Stimulated activated CD4-positive, alpha-beta T cell treated with anti-CD3 and anti-CD28 coated beads, TNF-alpha, amount 100 ng/mL, for 48 hours (primary cell): ENCODE results near the gene ARHGAP33.
A peak's percentile ranks its signal among the peaks of the same experiment; 100 is the strongest.

Experiments used
- DNase-seq, 3 donors: peaks; one replicate each; pipeline ENCODE4 v3.0.0-alpha.2; 2020; ENCODE audit warnings: low read depth in 3 of 3

The ARHGAP33 gene

GRCh38 chr19:35775298-35776101, at the start of gene ARHGAP33:
Gene ARHGAP33 (plus strand): TSS chr19:35775564. CDS start chr19:35775659, 95 bp downstream.
- peak; percentile 98 to 100 (median 99) for DNase-seq

- no peak for DNase-seq
These were observed 48.1 kb upstream of the ARHGAP33 start for GRCh38 chr19:35727053-35727955.

- no peak for DNase-seq
These were observed 47.2 kb upstream of the ARHGAP33 start for GRCh38 chr19:35727956-35728706.

- DNase-seq = no peak
These were observed 46.3 kb upstream of the ARHGAP33 start for GRCh38 chr19:35729021-35729420.

GRCh38 chr19:35729763-35730162, 45.6 kb upstream of the ARHGAP33 start:
- no peak for DNase-seq

GRCh38 chr19:35730326-35730725, 45.0 kb upstream of the ARHGAP33 start:
- DNase-seq = no peak

- no peak for DNase-seq
These were observed 44.0 kb upstream of the ARHGAP33 start for GRCh38 chr19:35731353-35731752.

GRCh38 chr19:35731779-35732405, 43.5 kb upstream of the ARHGAP33 start:
- DNase-seq = no peak

GRCh38 chr19:35732540-35733179, 42.7 kb upstream of the ARHGAP33 start:
- no peak for DNase-seq

GRCh38 chr19:35733180-35734125, 41.9 kb upstream of the ARHGAP33 start:
- DNase-seq = no peak

GRCh38 chr19:35734273-35734672, 41.1 kb upstream of the ARHGAP33 start:
- DNase-seq = no peak

- DNase-seq = no peak
These were observed 40.5 kb upstream of the ARHGAP33 start for GRCh38 chr19:35734889-35735288.

GRCh38 chr19:35736913-35737886, 38.2 kb upstream of the ARHGAP33 start:
- DNase-seq = no peak

GRCh38 chr19:35738021-35738886, 37.1 kb upstream of the ARHGAP33 start:
- DNase-seq = no peak

GRCh38 chr19:35738887-35739229, 36.5 kb upstream of the ARHGAP33 start:
- DNase-seq = no peak

GRCh38 chr19:35739275-35740107, 35.9 kb upstream of the ARHGAP33 start:
- no peak for DNase-seq

GRCh38 chr19:35740108-35740422, 35.3 kb upstream of the ARHGAP33 start:
- no peak for DNase-seq
